Esophagus muscularis mucosa (tissue), 4 donors: ENCODE data around the gene AFP. TPM values are rescaled to one million over a fixed set of nuclear protein-coding genes. Genes with fewer than 3 reads are reported as not detected.

ENCODE experiments used
- DNase-seq: peaks from one replicate; pipeline ENCODE4 v3.0.0-alpha.2; 2017; ENCODE audit errors: extremely low spot score
- H3K27ac ChIP-seq, 4 donors: fragments of 200-600 bp; sonication (generic); replicated peaks in 1 of 4; 1 replicate in 3 of 4; 2 replicates in 1 of 4; pipeline ENCODE4 v1.5.1; 2016 to 2019; ENCODE audit warnings: mild to moderate bottlenecking in 1 of 4
- H3K27me3 ChIP-seq, 4 donors: fragments of 200-600 bp; sonication (generic); one replicate each; pipeline versions ENCODE4 v1.5.1 to v1.6.0; 2016 to 2019
- H3K36me3 ChIP-seq, 4 donors: fragments of 200-600 bp; sonication (generic); one replicate each; pipeline ENCODE4 v1.5.1; 2016 to 2019
- H3K4me1 ChIP-seq, 4 donors: fragments of 200-600 bp; sonication (generic); one replicate each; pipeline ENCODE4 v1.5.1; 2016 to 2019
- H3K4me3 ChIP-seq, 4 donors: fragments of 200-600 bp; sonication (generic); 1 replicate in 2 of 4; 2 replicates in 2 of 4; pipeline ENCODE4 v1.5.1; 2016 to 2019; ENCODE audit warnings: mild to moderate bottlenecking in 4 of 4, moderate library complexity in 1 of 4
- H3K9me3 ChIP-seq, 4 donors: fragments of 200-600 bp; sonication (generic); 1 replicate in 3 of 4; 2 replicates in 1 of 4; pipeline ENCODE4 v1.5.1; 2016 to 2019
- CTCF ChIP-seq, 3 experiments: fragments of 200-600 bp in 2 of 3; fragments of 450-650 bp in 1 of 3; sonication (generic) in 2 of 3; IDR thresholded peaks; one replicate each; pipeline ENCODE4 v1.5.1; 2017 to 2019; ENCODE audit warnings: antibody characterized with exemption in 3 of 3, mild to moderate bottlenecking in 2 of 3, moderate library complexity in 1 of 3
- EP300 ChIP-seq: sonication (generic); formaldehyde crosslinking; IDR thresholded peaks from one replicate; pipeline ENCODE4 v1.6.1; 2017; ENCODE audit warnings: antibody characterized with exemption
- POLR2A ChIP-seq: fragments of 450-650 bp; IDR thresholded peaks from one replicate; pipeline ENCODE4 v1.6.1; 2017; ENCODE audit warnings: antibody characterized with exemption, moderate library complexity, mild to moderate bottlenecking, low read depth
- POLR2AphosphoS5 ChIP-seq, 2 donors: sonication (generic); formaldehyde crosslinking; IDR thresholded peaks; one replicate each; pipeline ENCODE4 v1.6.1; 2017; ENCODE audit warnings: antibody characterized with exemption in 2 of 2
- WGBS: methylation state at CpG from one replicate; pipeline ENCODE4 v1.1.5; 2018; 5-methylcytosine and 5-hydroxymethylcytosine counted together
- intact Hi-C: fragments of 100-400 bp; cut with DNase I; formaldehyde crosslinking; loops from one replicate; pipeline ENCODE4 v1.15.1; 2023
- total RNA-seq, 4 donors: library from RNA; depleted of rRNA; stranded (reverse); fragments of >200 nt; gene quantifications; one replicate each; pipeline versions ENCODE4 v1.1.0 to v1.2.1, GENCODE V29; 2016

The AFP gene
- total RNA-seq, 4 donors from 2014 or later: not detected

- WGBS: 72% methylated on average over 4 of the region's 4 CpGs
- no peak for TF ChIP-seq CTCF (IDR thresholded peaks at IDR 0.05)
- no peak for TF ChIP-seq POLR2A
- TF ChIP-seq POLR2AphosphoS5 (IDR thresholded peaks at IDR 0.05): no peak
- TF ChIP-seq EP300: no peak
- intact Hi-C loops: no loop called here
- no peaks in the 10 kb centered on the region for H3K27me3 ChIP-seq
- no peak for DNase-seq
- H3K36me3 ChIP-seq: no peaks in the 10 kb centered on the region
- no peak overlapping the region for H3K27ac ChIP-seq
- no peak overlapping the region for H3K4me3 ChIP-seq
- no peaks in the 10 kb centered on the region for H3K4me1 ChIP-seq
- no peaks in the 10 kb centered on the region for H3K9me3 ChIP-seq
Observed at GRCh38 chr4:73408181-73408867, 27.7 kb upstream of the AFP start.

- DNase-seq: no peak
- H3K9me3 ChIP-seq: no peaks in the 10 kb centered on the region
- no peak overlapping the region for H3K4me3 ChIP-seq
- H3K27me3 ChIP-seq: no peaks in the 10 kb centered on the region
- TF ChIP-seq POLR2A: no peak
- TF ChIP-seq POLR2AphosphoS5 (IDR thresholded peaks at IDR 0.05): no peak
- TF ChIP-seq CTCF (IDR thresholded peaks at IDR 0.05): no peak
- TF ChIP-seq EP300: no peak
- no peaks in the 10 kb centered on the region for H3K4me1 ChIP-seq
- WGBS: 78% methylated on average over 6 of the region's 6 CpGs
- intact Hi-C loops: no loop called here
- H3K36me3 ChIP-seq: no peaks in the 10 kb centered on the region
- H3K27ac ChIP-seq: no peak overlapping the region
Observed at GRCh38 chr4:73409012-73409862, 26.8 kb upstream of the AFP start.

GRCh38 chr4:73409978-73410548 lies 26.0 kb upstream of the AFP start:
- intact Hi-C loops: no loop called here
- TF ChIP-seq POLR2AphosphoS5 (IDR thresholded peaks at IDR 0.05) (no peak), EP300 (no peak), POLR2A (no peak), CTCF (IDR thresholded peaks at IDR 0.05) (no peak)

GRCh38 chr4:73410916-73411730 lies 24.9 kb upstream of the AFP start:
- intact Hi-C loops: no loop called here
- Histone ChIP-seq H3K9me3 (no peaks in the 10 kb centered on the region), H3K36me3 (no peaks in the 10 kb centered on the region), H3K4me1 (no peaks in the 10 kb centered on the region), H3K27ac (no peak overlapping the region), H3K4me3 (no peak overlapping the region), H3K27me3 (no peaks in the 10 kb centered on the region)
- TF ChIP-seq CTCF (IDR thresholded peaks at IDR 0.05) (no peak), EP300 (no peak), POLR2AphosphoS5 (IDR thresholded peaks at IDR 0.05) (no peak)
- DNase-seq: no peak
- 84% methylated on average over 3 of the region's 3 CpGs for WGBS

More at GRCh38 chr4:73409978-73410548, 26.0 kb upstream of the AFP start:
- WGBS: 90% methylated on average over 8 of the region's 8 CpGs
- no peak overlapping the region for H3K4me3 ChIP-seq
- H3K9me3 ChIP-seq: no peaks in the 10 kb centered on the region
- no peak for DNase-seq
- no peaks in the 10 kb centered on the region for H3K27me3 ChIP-seq
- no peaks in the 10 kb centered on the region for H3K4me1 ChIP-seq
- H3K27ac ChIP-seq: no peak overlapping the region
- no peaks in the 10 kb centered on the region for H3K36me3 ChIP-seq
